MM.1S (cell line): ENCODE measurements around the gene TMEM125.

ENCODE experiments used
- CTCF ChIP-seq: fragments of 300-600 bp; sonication (generic); IDR thresholded peaks from 2 replicates; pipeline ENCODE4 v1.5.1; 2016; ENCODE audit warnings: antibody characterized with exemption, low read length, mixed read lengths
- EZH2 ChIP-seq: fragments of 300-600 bp; sonication (generic); optimal IDR thresholded peaks from 2 replicates; pipeline ENCODE3; 2017; ENCODE audit warnings: low read depth, mild to moderate bottlenecking, antibody characterized with exemption, low read length, mixed read lengths
- EZH2phosphoT487 ChIP-seq: fragments of 300-600 bp; sonication (generic); IDR thresholded peaks from 2 replicates; pipeline ENCODE4 v1.6.1; 2018; ENCODE audit warnings: antibody characterized with exemption, low read length

DNA sequence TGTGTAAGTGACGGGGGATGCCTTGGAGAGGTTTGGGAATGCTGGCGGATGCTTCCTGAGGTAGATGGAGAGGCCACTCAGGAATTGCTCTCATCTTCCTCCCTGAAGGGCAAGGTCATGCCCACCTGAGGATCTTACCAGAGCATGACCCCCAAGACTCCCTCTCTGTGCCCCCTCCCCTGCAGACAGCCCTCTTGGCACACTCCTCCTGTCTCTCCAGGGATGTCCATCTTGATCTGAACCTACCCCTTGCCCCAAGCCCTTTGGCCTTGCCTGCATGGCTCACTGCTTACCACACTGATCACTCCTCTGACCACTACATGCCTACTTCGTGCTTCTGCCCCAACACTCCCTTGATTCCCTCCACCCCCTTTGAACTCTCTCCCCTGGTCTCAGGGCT, 50.0 kb downstream of the TMEM125 start:
- TF ChIP-seq CTCF (no peak), EZH2phosphoT487 (no peak), EZH2 (no peak)
